OCI-LY3 (cell line): ENCODE results near the gene HDC.

ENCODE experiments used
- EZH2phosphoT487 ChIP-seq: fragments of 200-600 bp; shearing (Covaris generic); IDR thresholded peaks from 2 replicates; pipeline ENCODE4 v1.6.1; 2018; ENCODE audit warnings: antibody characterized with exemption, mixed run types, low read depth
- TF ChIP-seq, protein P1 (sequence below): fragments of 200-600, 300-600 bp; sonication (generic); IDR thresholded peaks from 2 replicates; pipeline ENCODE4 v1.5.1; 2014; ENCODE audit warnings: antibody characterized with exemption, low read length, low read depth

DNA sequence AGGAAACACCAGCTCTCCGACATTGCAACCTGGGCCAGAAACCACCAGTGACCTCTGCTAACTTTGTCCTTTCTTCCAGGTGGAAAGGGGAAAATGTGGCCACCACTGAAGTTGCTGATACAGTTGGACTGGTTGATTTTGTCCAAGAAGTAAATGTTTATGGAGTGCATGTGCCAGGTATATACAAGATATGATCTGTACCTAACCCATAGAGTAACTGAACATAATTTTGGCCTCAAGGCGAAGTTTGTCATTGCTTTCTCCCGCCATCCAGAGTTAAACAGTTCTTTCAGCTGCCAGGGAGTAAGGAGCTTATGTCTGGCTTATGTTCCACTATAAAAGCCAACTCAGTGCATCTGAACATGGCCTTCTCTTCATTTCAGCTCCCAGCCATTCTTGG lies 36.7 kb downstream of the HDC start:
- TF ChIP-seq, protein P1, sequence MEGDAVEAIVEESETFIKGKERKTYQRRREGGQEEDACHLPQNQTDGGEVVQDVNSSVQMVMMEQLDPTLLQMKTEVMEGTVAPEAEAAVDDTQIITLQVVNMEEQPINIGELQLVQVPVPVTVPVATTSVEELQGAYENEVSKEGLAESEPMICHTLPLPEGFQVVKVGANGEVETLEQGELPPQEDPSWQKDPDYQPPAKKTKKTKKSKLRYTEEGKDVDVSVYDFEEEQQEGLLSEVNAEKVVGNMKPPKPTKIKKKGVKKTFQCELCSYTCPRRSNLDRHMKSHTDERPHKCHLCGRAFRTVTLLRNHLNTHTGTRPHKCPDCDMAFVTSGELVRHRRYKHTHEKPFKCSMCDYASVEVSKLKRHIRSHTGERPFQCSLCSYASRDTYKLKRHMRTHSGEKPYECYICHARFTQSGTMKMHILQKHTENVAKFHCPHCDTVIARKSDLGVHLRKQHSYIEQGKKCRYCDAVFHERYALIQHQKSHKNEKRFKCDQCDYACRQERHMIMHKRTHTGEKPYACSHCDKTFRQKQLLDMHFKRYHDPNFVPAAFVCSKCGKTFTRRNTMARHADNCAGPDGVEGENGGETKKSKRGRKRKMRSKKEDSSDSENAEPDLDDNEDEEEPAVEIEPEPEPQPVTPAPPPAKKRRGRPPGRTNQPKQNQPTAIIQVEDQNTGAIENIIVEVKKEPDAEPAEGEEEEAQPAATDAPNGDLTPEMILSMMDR = no peak
- no peak for TF ChIP-seq EZH2phosphoT487
